Islet precursor cell (in vitro differentiated cells): ENCODE measurements around the gene PTTG1.

ENCODE experiments used
- DNase-seq: peaks from one replicate; pipeline ENCODE4 v3.0.0-alpha.2; 2018

PTTG1 gene

GRCh38 chr5:160421625-160422258, at the start of gene PTTG1:
Gene PTTG1, plus strand, starts transcription at chr5:160421855. Its CDS starts 458 bp downstream, at chr5:160422313.
- peak; percentile 99 for DNase-seq

DNA sequence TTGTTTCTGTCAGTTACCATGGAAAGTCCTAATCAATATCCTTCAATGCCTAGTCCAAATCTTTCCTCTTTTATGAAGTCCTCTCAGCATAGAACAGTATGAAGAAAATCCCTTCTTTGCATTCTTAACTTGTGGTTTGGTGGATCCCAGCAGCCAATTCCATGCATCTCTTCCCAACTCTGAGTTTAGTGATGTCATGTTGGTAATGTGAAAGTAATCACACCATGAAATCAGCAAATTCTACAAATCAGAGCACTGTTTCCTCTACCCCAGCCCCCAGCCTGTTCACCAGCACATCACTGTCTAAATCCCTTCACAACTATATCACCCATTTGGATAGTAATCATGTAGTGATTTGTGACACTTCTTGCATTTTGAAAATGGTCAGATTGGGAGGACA, 46.5 kb upstream of the PTTG1 start:
- no peak for DNase-seq

GRCh38 chr5:160375701-160376100, 46.0 kb upstream of the PTTG1 start:
- no peak for DNase-seq

- DNase-seq: no peak
Observed at GRCh38 chr5:160376416-160376815, 45.2 kb upstream of the PTTG1 start.

GRCh38 chr5:160377651-160378050, 44.0 kb upstream of the PTTG1 start:
- no peak for DNase-seq

DNA sequence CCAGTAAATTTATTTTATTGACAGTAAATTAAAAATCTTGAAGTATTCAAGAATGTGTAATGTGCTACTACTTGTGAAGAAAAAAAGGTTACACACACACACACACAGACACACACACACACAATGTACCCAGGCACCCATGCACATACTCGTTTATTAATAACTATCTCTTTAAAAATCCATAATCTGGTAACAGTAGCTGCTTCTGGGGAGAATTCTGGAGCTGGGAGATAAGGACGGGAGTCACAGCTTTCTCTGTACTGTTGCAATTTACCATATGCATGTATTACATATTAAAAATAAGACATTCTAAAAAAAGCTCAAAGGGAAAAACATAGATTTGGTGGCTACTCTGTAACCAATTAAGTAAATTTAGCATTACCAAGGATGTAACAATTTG, 43.3 kb upstream of the PTTG1 start:
- no peak for DNase-seq

DNA sequence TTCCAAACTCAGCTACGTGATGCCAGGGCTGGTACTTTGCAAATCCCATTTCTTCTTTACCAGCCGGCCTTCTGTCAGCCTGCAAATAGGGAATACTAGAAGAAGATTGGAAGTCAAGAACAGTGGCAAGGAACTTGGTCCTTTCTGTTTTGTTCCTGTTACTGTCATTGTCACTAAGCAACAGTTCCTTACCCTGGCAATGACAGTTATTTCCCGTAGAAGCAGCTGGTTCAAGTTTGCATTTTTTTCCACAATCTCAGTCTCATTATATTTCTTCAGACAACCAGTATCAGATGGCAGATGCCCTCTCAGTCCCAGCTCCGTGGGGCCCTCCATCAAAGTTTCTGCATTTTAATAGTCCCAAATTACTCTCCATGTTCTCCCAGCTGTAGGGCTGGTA, 42.1 kb upstream of the PTTG1 start:
- DNase-seq: no peak

GRCh38 chr5:160380041-160380440, 41.6 kb upstream of the PTTG1 start:
- no peak for DNase-seq

DNA sequence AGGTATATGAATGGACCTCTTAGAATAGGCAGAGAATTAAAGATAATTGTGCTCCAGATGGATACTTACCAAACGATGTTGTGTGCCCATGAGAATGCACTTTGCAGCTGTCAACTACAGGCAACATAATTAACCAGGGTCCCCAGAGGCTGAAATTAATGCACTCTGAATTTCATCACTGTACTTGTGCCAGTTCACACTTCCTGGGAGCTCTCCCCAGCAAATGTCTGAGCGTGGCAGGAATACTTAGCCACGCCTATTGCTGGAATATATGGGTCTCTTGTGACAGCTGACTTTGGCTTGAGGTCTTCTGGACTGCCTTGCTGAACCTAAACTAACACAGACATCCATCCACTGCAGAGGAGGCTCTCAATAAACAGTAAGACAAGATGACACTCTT, 39.3 kb upstream of the PTTG1 start:
- DNase-seq: no peak

GRCh38 chr5:160384681-160385080, 37.0 kb upstream of the PTTG1 start:
- DNase-seq: no peak

DNA sequence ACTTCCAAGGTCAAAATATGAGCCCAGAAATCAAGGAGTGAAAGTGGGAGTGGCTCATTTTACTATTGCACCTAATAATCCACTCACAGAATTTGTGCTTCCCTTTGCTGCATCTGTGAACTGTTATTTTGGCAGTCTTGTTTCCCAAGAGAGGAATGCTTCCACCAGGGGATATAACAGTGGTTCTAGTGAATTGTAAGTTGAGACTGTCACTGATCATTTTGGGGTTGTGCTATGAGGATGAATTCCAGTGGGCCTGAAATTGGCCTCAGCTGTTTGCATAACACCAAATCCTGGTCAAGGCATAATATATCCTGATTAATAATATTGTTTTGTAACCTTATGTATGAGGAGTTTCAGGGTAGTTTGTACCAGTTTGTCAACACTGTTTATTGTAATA, 36.2 kb upstream of the PTTG1 start:
- no peak for DNase-seq

- no peak for DNase-seq
Observed at GRCh38 chr5:160387445-160387844, 34.2 kb upstream of the PTTG1 start.

DNA sequence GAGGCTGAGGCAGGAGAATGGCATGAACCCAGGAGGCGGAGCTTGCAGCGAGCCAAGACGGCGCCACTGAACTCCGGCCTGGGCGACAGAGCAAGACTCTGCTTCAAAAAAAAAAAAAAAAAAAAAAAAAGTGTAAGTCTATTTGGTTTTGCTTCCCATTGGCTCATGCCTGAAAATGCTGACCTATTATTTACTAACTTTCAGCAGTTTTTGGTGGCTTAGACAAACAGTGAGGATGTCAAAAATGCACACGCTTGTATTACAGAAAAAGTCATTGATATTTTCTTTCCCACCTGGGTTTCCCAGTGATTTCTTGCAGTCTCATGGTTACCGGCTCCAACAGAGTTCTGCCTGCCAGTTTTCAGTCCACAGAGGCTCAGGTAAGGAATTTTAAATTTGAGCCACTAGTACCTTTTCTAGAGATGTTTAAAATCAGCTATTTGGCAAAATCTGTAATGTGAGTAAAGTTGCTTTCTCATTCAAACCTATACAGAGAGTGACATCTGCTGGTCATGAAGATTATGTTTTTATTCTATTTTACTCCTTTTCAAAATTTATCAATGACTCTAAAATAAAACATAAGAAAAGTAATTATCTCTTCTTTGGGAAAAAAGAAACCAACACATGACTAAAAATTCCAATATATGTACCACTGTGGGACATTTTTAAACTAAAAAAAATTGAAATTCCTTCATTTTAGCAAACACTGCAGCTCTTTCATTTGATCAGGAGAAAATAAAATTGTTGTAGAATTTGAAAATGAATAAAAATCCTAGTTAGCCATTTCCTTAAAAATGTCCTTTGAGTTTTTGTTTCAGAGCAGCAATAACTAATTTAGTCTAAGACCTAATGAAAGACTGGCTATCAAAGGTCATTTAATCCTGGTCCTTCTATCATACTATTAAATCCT, 30.6 kb upstream of the PTTG1 start:
- DNase-seq: no peak

DNA sequence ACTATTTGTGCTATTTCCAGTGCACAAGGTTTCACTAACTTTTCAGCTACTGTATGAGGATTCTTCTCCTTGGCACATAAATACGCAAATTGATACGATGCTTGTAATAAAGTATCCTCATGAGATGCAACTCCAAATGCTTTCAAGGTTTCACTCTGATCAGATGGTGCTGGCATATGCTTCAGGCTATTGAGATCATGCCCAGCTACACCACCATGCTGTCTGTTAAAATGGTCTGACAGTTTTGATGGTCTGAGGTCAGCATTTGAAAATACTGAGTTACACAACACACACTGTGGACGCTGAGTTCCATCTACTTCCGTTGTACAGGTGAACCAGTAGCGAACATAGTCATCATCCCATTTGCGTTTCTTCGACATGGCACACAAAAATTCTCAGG, 26.5 kb upstream of the PTTG1 start:
- DNase-seq: no peak

DNA sequence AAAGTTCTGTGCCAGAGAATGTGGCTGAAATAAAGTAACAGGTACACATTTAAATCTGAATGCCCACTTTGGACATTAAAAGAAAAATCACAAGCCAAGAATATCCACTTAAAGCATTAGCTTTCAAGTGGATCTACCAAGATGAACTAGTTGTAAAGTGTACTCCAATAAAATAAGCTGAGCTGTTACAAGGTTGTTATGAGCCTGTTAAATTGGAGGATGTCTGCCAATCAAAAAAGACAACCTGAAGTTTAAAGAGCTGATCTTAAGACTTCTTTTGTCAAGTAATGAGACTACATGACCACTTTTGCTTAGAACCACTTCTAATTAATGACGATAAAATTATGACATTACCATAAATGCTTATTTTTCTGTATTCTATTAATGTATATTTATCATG, 24.2 kb upstream of the PTTG1 start:
- no peak for DNase-seq

GRCh38 chr5:160398806-160399205, 22.8 kb upstream of the PTTG1 start:
- DNase-seq: no peak

GRCh38 chr5:160399402-160400353, 22.0 kb upstream of the PTTG1 start, which contains the start of gene FAM200C:
Gene FAM200C, minus strand, starts transcription at chr5:160400054. Its CDS starts 4,564 bp downstream, at chr5:160395490.
- peak; percentile 97 for DNase-seq

- DNase-seq: peak; percentile 97
Observed at GRCh38 chr5:160418561-160419457, 2.8 kb upstream of the PTTG1 start, which contains the start of gene SLU7. Gene SLU7, minus strand, starts transcription at chr5:160419081. Its CDS starts 3,787 bp downstream, at chr5:160415294.

GRCh38 chr5:160419458-160420330, 2.0 kb upstream of the PTTG1 start:
- DNase-seq: no peak

DNA sequence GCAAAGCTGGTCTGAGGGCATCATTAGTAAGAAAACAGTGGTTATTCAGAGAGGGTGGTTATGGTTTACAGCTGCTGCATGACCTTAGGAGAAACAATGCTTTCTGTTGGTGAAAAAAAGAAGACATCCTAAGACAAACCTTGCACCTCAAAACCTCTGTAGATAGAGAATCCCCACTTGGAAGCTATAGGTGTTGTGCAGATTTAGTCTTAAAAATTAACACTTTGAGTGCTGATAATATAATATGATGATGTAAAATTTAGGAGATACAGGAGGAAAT, 1.4 kb upstream of the PTTG1 start:
- no peak for DNase-seq

DNA sequence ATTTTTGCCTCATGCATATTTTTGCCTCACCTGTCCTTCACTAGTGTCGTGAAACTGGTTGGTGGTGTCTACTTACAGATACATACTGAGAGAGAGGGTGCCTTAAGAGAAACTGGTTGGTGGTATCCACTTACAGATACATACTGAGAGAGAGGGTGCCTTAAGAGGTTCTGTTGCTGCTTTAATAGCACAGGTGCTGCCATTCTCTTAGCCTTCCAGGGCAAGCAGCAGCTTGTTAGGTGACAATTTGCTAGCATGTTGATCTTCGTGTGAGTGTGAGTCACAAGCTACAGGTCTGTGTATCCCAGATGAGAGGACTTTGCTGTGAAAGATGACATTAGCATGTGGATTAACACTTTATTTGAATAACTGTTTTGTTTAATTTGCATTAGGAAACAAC, 1.4 kb downstream of the PTTG1 start:
- no peak for DNase-seq
